HG02588 (cell line): ENCODE results near the gene MYLIP.

ENCODE experiments used
- ATAC-seq: cut with Tn5 transposase; IDR thresholded peaks from one replicate; pipeline ENCODE4 v1.9.1; 2021; ENCODE audit warnings: mild to moderate bottlenecking, moderate library complexity; ENCODE audit not compliant: unreplicated experiment

Gene MYLIP

GRCh38 chr6:16137451-16137801, 8.5 kb downstream of the MYLIP start:
- ATAC-seq = no peak

GRCh38 chr6:16139556-16139955, 10.7 kb downstream of the MYLIP start:
- ATAC-seq = no peak

- no peak for ATAC-seq
Measured at GRCh38 chr6:16140607-16141006, 11.7 kb downstream of the MYLIP start.

GRCh38 chr6:16141514-16141913, 12.6 kb downstream of the MYLIP start:
- no peak for ATAC-seq

- ATAC-seq = no peak
Measured at GRCh38 chr6:16145038-16145437, 16.2 kb downstream of the MYLIP start.

GRCh38 chr6:16146028-16146427, 17.1 kb downstream of the MYLIP start:
- no peak for ATAC-seq

GRCh38 chr6:16146527-16146955, 17.7 kb downstream of the MYLIP start:
- no peak for ATAC-seq

- ATAC-seq = no peak
Measured at GRCh38 chr6:16148498-16148897, 19.6 kb downstream of the MYLIP start.

GRCh38 chr6:16149305-16149704, 20.4 kb downstream of the MYLIP start:
- ATAC-seq = no peak

- ATAC-seq = no peak
Measured at GRCh38 chr6:16150098-16150497, 21.2 kb downstream of the MYLIP start.

GRCh38 chr6:16153211-16153820, 24.4 kb downstream of the MYLIP start:
- no peak for ATAC-seq

- no peak for ATAC-seq
Measured at GRCh38 chr6:16154904-16155303, 26.0 kb downstream of the MYLIP start.

GRCh38 chr6:16157492-16157891, 28.6 kb downstream of the MYLIP start:
- ATAC-seq = no peak

- ATAC-seq = no peak
Measured at GRCh38 chr6:16157909-16158308, 29.0 kb downstream of the MYLIP start.

GRCh38 chr6:16158943-16159557, 30.2 kb downstream of the MYLIP start:
- ATAC-seq = no peak

- ATAC-seq = no peak
Measured at GRCh38 chr6:16160794-16161193, 31.9 kb downstream of the MYLIP start.

- ATAC-seq = no peak
Measured at GRCh38 chr6:16162003-16162402, 33.1 kb downstream of the MYLIP start.

- no peak for ATAC-seq
Measured at GRCh38 chr6:16163066-16163465, 34.2 kb downstream of the MYLIP start.

GRCh38 chr6:16163535-16164300, 34.8 kb downstream of the MYLIP start:
- no peak for ATAC-seq

- ATAC-seq = no peak
Measured at GRCh38 chr6:16165641-16166040, 36.8 kb downstream of the MYLIP start.

- no peak for ATAC-seq
Measured at GRCh38 chr6:16166871-16167608, 38.2 kb downstream of the MYLIP start.

GRCh38 chr6:16168121-16168520, 39.2 kb downstream of the MYLIP start:
- no peak for ATAC-seq
